Measurements from ENCODE around the gene HECW1.
"Not testable (repeated sequence)": the region's sequence is repeated elsewhere in the genome, so short reads cannot be mapped to it uniquely, and the experiment has no call there.

The HECW1 gene

DNA sequence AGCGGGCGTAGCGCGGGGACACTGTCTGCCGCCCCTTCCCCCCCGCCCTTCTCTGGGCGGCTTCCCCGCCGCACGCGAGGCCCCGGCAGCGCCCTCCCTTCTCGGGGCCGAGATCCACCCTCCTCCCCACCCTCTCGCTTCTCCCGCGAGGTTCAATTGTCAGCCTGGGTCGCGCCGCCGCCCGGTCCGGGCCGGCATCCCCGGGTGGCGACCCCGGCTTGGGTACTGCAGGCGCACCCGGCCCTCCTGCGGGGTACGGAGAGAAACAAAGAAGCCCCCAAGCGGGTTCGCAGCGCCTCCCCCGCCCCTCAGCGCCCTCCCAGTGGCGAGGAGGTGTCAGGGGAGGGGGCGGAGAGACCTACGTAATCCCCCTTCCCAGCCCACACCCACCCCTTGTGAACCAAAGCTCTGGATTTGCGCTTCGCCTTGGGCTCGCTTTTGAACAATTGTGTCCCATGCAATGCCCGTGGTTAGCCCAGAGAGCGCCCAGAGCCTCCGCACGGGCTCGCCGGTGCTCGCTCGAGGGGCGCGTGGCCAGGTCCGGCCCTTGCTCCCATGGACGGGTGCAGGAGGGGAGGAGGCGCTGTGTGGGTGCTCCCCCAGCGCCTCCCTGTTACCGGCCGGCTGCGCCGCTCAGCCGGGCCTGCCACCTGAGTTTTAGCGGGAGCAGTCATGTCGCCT, 634 bp downstream of the HECW1 start:
- no peak for DNase-seq (ENCODE audit: low read depth in 2 of 2)

DNA sequence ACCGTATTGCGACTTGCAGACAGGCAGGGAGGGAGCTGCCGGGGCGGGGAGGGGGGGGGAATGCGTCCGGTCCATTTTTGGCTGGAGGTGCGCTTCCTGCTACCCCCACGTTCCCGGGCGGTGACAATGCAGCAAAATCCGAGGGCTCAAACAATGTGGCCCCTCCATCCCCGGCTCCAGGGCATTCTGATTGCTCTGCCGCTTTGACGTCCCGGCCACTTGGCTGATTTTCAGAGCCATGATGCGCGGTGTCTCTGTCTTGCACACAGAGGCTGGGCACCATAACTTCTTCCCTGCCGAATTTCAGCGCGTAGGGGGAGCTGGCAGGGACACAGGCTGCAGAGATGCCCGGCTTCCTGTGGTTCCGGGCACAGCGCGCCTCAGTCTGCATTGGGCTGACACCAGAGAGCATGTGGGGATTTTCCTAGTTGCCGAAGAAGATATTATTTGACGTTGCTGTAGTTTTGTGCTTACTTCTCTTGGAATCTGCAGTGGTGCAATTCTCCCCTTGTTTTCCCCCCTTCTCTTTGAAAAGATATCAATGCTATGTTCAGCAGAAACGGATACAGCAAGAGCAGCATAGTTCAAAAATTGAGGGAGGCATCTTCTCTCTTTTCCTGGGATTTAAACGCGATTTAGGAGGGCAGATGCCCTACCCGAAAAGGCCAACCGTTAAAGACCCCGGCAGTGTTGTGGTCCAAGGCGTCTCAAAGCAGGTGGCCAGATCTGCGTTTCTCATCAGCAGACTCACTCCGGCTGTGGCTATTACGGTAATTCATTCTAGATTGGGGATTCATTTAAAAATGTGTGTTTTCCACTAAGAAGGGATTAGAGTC, 1.4 kb downstream of the HECW1 start:
- no peak for DNase-seq (ENCODE audit: low read depth in 2 of 2)

DNA sequence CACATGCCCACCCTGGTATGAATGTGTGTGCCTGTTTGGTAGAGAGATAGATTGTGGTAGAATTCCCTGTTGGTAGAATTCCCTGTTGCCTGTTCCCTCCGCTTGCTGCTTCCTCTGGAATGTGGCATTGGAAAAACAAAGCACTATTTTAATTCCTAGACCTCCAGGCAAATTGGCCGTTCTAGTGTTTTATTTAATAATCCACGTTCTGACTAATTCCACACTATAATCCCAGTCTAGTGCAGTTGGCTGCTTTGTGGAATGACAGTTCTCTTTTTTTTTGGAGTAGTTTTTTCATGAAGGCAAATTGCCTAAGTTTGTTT, 2.0 kb downstream of the HECW1 start:
- no peak for DNase-seq (ENCODE audit: low read depth in 2 of 2)

DNA sequence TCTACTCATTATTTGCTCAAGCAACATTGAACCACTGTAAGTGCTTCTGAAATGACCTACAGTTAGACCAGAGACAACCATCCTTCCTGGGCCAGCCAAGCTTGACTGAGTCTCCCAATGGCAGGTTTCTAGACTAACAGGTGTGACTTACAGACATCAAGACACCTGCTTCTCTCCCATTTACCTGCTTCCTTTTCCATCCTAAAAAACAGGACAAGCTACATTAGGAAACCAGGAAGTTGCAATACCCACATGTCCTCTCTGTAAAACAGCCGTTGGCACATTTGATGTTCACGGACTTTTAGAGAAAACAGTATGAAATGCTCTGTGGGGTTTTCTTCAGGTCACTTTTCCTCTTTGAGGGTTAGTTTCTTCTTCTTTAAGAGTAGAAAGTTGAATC, 4.0 kb downstream of the HECW1 start:
- DNase-seq (ENCODE audit: low read depth in 2 of 2) = no peak

DNA sequence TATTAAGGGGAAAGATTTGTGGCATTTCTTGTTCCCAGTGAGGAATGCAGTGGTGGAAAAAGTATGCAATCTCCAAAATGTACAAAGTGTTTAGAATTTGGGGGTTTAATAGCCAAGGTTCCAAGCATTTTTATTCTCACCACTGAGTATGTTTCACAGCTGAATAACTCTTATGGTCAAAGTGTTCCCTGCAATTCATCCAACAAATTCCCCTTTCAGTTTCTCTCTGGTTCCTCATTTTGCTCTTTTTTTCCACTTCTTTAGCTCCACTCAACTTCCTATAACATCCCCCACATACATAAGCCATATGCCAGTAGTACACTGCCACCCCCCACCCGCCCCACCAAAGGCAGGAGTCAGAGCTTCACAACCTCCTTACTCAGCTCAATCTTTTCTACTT, 4.6 kb downstream of the HECW1 start:
- DNase-seq (ENCODE audit: low read depth in 2 of 2) = no peak

DNA sequence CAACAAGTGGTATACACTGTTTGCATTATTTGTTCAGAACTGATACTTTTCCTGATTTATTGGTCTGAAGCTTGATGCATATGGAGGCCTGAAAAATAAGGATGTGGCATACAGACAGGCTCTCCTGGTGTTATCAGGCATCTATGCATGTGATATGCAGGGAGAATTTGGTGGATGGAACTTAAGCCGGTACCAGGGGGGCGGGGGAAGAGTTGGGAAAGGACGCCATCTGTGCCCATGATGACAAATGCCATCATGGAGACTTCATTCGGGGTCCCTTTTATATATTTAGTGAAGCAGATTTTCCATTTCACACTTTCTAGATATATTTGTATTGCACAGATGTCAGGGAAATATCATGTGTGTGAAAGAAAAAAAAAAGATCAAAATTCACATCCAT, 5.4 kb downstream of the HECW1 start:
- no peak for DNase-seq (ENCODE audit: low read depth in 2 of 2)

DNA sequence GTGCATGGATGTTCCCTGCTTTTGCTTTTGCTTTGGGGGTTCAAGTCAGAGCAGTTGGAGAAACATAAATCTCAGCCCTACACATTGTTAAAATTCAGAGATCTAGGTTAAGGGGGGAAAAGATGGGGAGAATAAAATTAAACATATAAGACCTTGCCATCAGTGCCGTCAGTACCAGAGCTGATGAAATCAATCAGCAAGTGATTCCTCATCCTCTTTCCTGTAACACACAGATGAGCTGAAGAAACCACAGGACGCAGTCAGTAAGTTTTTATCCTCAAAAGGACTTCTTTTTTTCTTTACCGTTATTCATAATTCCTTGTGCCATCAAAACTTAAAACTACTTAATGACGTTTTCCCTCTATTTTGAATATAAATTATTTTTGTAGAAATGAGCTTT, 5.9 kb downstream of the HECW1 start:
- no peak for DNase-seq (ENCODE audit: low read depth in 2 of 2)

DNA sequence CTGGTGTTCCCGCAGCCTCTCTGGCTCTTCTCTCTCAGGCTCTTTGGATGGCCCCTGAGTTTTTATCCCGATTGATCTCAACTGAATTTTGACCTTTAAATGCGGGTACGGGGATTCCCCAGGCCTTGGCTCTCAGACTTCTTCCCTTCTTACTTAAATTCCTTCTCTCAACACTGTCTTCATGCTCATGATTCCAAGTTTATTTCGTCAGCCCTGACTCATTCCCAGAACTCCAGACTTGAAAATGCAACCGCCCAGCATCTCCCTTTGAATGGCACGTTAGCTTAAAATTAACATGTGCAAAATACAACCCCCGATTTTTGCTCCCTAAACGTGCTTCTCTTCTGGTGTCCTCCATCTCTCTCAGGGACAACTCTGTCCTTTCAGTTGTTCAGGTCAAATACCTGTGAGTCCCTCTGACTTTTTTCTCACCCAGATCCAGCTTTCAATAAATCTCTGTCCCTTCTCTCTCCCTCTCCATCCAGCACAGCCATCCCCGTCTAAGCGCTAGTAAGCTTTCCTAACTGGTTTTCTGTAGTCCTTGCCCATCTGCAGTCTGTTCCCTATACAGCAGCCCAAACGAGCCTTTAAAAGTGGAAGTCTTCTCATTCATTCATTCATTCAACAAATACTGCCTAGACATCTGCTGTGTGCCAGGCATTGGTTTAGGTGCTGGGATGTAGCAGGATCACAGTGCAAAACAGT, 7.1 kb downstream of the HECW1 start:
- DNase-seq (ENCODE audit: low read depth in 2 of 2) = no peak

DNA sequence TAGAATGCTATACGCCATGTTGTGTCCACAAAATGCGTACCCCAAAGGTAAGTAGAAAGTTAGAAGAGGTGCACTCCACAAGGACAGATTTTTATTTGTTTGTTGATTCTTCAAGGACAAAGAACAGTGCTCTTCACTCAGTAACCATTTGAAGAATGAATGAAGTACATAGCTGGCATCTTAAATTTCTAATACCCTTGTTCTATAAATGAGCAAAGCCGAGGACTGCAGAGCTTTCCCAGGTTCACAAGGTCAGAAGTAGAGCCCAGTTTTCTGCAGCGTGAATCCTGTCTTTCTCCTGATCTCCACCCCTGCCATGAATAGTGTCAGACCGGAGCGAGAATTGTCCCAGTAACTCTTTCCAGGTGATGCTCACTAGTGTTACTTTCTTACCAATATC, 9.5 kb downstream of the HECW1 start:
- DNase-seq (ENCODE audit: low read depth in 2 of 2) = no peak

DNA sequence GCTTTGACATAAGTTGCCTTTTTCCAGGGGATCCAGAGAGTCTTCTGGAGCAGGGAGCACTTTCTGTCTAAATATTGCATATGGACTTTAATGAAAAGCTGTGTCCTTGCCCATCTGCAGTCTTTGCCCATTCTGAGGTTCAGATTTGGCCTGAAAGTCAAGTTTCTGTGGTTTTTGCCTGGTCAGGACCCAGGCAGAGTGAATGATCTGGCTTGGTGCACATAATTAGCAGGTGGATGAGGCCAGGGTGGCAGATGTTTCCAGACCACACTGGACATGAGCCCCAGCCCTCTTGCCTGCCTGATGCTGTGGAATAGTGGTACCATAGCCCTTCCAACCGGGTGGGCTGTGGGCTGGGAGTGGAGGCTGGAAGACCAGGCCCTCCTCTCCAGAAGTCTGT, 11.0 kb downstream of the HECW1 start:
- DNase-seq (ENCODE audit: low read depth in 2 of 2) = no peak

DNA sequence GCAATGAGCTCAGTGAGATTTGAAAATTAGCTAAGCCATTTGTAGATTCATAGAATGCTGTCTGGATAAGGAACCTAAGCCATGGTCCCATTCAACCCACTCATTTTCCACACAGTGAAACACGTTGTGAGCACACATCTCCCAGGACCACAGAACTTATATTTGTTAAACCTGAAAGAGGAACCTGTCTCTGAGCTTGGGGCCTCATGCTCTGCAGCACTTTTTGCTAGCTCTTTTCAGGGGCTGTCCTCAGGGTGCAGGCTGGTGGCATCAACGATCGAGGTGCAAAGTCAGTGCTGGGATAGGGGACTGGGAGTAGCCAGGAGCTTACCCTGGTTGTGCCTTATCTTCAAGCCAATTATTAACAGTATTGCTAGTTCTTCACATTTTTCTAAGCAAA, 11.9 kb downstream of the HECW1 start:
- DNase-seq (ENCODE audit: low read depth in 2 of 2) = no peak

DNA sequence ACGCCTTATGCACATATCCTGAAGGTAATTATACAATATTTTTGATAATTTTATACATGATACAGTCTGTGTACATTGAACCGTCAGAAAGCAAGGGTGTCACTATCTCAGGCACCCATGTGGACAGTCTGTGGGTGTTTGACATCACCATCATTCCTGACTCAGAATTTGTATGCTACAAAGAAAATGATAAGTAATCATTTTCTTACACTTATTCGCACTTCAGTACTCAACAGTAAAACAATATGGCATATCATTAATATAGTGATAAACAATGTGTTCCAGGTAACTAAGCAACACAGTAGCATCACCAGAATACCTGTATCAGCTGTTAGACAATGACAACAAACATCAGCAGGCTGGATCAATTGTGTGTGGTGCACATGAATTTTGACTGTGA, 17.9 kb downstream of the HECW1 start:
- no peak for DNase-seq (ENCODE audit: low read depth in 2 of 2)

DNA sequence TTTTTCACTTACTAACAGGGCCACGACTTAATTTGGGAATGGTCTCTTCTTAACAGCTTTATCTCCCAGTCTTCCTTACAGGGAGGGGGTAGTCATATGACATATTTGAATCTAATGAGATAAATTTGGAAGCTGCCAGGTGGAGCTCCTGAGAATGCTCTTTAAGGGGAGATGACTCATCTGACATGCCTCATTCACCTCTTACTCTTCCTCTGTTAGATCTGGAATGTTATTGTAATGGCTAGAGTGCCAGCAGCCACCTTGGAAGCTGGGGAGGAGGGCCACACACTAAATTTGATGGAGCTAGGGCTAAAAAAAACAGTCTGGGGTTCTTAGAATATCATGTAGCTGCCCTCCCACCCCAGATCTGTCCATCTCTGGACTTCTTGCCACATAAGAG, 22.7 kb downstream of the HECW1 start:
- DNase-seq (ENCODE audit: low read depth in 2 of 2) = no peak

DNA sequence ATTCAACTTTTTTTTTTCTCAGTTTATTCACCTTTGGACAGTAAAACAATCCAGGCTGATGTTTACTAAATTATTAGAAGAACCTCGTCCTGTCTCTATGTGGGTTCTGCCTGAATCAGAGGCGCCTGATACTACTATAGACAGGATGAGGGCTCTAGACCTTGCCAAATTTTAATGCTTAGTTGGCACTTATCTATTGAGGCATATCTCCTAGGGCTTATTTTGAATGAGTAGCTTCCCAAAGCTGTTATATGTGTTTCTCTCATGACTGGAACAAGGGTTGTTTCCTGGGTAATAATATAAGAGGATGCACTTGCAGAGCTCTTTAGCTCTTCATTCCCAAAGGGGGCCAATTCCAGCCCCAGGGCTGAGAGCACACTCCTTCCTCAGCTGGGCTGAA, 23.6 kb downstream of the HECW1 start:
- no peak for DNase-seq (ENCODE audit: low read depth in 2 of 2)

DNA sequence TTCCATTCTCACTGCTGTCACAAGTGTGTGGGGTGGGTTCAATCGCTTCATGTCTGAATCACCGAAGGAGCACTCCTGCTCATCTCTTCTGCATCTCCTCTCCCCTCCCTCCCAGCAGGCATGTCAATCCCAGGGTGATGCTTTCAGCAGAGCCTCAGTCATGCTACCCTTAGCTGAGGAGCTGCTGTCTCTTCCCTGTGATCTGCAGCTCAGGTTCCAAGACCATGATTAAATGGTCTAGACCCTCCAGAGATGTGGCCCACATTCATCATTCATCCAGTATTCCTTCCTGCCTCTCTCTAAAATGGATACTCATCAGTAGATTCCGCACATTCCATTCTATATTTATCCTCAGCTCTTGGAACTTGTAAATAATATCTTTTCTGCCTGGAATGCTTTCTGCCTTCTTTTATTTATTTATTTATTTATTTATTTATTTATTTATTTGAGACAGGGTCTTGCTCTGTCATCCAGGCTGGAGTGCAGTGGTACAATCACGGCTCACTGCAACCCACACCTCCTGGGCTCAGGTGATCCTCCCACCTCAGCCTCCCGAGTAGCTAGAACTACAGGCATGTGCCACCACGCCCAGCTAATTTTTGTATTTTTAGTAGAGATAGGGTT, 24.8 kb downstream of the HECW1 start:
- DNase-seq (ENCODE audit: low read depth in 2 of 2) = not testable (repeated sequence)

DNA sequence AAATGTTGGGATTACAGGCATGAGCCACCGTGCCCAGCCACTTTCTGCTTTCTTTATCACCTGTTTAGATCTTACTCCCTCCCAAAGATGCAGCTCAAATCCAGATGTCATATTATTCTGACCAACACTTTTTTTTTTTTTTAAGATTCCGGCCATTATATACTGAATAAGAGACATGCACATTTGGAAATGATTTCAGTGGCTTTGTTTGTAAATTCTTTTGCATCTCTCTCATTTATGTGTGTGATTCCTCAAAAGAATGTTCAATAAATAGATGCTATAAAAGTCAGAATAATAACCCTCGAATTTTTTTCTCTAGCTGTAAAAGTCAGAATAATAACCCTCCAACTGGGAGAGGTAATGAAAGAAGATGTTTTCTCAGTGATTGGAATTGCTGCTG, 25.4 kb downstream of the HECW1 start:
- no peak for DNase-seq (ENCODE audit: low read depth in 2 of 2)

DNA sequence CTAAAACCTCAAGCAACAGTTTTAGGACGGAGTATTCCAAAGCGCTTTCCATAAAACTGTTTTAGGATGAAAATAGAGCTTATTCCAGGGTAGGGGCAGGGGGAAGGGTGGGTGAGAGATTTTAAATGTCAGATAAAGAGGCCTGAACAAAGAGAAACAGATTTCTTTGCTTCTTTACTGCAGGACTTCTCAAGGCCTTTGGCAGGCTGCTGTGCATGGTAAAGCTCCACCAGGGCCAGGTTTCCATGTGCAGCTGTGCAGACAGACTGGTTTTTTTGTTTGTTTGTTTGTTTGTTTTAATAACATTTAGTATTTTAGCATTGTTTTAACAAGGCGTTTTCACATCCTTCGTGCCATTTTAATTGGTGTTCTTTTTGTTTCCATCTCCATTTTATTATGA, 26.3 kb downstream of the HECW1 start:
- no peak for DNase-seq (ENCODE audit: low read depth in 2 of 2)

DNA sequence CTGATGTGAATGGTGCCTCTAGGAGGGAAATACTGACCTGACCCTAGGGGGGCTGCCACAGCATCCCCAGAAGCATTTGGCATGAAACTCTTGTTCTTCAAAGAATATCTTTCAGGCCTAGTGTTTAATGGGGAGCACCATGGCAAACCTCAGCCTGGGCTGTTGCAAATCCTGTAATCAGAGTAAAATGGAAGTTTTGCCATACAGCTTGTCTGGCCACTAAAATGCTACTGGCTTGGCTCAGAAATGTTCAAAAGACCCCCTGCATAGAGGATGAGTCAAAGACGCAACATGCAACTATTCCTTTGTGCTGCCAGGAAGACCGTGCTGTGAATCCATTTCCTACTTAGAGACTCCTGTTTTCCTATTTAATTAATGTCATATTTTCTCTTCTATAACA, 26.7 kb downstream of the HECW1 start:
- no peak for DNase-seq (ENCODE audit: low read depth in 2 of 2)

DNA sequence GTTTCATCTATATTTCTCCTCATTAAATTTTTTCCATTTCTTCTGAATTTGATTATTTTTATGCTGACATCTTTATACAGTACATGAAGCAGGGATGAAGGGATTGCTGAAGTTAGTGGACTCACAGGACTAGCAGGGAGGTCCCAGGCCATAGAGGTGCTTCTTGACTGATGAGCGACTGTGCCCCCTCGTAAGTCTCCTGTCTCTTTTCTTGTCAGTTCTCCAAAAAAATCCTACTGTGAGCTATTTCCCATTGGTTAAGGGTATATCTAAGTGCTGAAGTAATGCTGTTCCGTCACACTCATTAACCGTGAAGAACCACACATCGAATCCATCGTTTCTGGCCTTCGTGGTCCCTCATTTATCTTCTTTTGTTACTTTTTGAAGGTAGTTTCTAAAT, 27.7 kb downstream of the HECW1 start:
- no peak for DNase-seq (ENCODE audit: low read depth in 2 of 2)

DNA sequence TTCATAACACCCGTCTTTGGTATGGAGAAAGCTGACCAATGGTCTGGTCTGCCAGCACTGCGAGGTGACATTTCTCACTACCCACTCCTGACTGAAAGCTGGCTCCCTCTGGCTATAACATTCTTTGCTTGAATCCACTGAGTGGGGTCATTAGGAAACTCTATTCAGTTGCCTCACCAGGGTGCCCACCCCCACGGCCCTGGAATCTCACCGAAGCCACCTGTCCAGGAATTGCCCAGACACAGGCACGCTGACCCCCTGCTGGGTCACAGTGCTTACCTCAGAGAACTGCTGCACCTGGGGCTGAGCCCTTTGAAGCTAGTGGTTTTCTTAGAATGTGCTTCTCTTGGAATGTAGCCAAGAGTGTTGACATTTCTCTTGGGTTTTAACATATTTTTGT, 28.6 kb downstream of the HECW1 start:
- DNase-seq (ENCODE audit: low read depth in 2 of 2) = no peak

DNA sequence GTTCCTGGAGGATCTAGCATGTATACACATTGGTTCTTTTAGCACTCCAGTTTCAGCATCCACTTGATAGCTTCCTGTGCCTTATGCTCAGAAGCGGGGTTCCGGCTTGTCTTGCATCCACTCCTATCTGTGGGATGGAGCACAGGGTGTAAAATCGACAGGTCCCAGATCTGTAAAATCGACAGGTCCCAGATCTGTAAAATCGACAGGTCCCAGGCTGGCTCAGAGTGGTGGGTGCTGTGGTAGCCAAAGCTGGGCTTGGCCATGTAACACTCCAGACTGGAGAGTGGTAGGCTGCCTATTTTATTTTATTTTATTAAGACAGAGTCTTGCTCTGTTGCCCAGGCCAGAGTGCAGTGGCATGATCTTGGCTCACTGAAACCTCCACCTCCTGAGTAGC, 30.3 kb downstream of the HECW1 start:
- DNase-seq (ENCODE audit: low read depth in 2 of 2) = no peak

DNA sequence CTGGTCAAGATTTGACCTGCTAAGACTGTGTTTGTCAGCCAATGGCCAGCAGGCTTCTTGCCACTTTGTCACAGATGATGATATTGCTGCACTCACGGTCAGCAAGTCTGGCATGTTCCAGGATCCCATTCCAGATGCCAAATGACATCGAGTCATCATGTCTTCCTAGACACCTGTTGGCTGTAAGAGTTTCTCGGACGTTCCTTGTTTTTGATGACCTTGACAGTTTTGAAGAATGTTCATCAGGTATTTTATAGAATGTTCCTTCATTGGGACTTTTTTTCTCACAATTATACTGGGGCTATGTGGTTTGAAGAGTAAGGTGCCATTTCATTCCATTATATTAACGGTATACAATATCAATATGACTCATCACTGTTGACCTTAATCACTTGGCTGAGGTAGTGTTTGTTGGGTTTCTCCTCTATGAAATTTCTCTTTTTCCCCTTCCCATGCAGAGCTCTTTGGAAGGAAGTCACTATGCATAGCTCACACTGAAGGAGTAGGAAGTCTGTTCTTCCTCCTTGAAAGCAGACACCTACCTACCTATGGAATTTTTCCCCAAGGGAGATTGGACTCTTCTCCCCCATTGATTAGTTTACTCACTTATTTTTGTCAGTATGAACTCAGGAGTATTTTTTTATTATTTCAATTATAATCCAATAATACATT, 31.6 kb downstream of the HECW1 start:
- DNase-seq (ENCODE audit: low read depth in 2 of 2) = no peak

Data from stimulated activated CD8-positive, alpha-beta memory T cell treated with anti-CD3 and anti-CD28 coated beads, Interleukin-2, amount 100 ng/mL, for 1 hour (primary cell).